Measurements from ENCODE around the gene TRAF3. TPM values are rescaled to one million over a fixed set of nuclear protein-coding genes. Genes with fewer than 3 reads are reported as not detected.

TRAF3 gene
- total RNA-seq, 1 donor from 2014 or later: 35.3 TPM

- TF ChIP-seq CTCF (IDR thresholded peaks at IDR 0.05; ENCODE audit: insufficient read depth, low read length, severe bottlenecking): no peak
- DNase-seq (ENCODE audit: low read depth) (no peak), FAIRE-seq (no peak)
- Histone ChIP-seq H3K36me3 (ENCODE audit: control insufficient read depth, insufficient read depth, low read length) (peaks cover 9% of the 10 kb centered on the region), H3K27me3 (ENCODE audit: control insufficient read depth, insufficient read depth, low read length) (no peaks in the 10 kb centered on the region), H3K4me3 (ENCODE audit: low read depth, low read length) (no peak overlapping the region)
Measured at GRCh38 chr14:102737402-102738372, 39.6 kb upstream of the TRAF3 start.

GRCh38 chr14:102738373-102739189, 38.7 kb upstream of the TRAF3 start:
- H3K4me3 ChIP-seq (ENCODE audit: low read depth, low read length): no peak overlapping the region
- DNase-seq (ENCODE audit: low read depth): no peak
- H3K27me3 ChIP-seq (ENCODE audit: control insufficient read depth, insufficient read depth, low read length): no peaks in the 10 kb centered on the region
- FAIRE-seq: peak; percentile 7
- H3K36me3 ChIP-seq (ENCODE audit: control insufficient read depth, insufficient read depth, low read length): peaks cover 9% of the 10 kb centered on the region
- TF ChIP-seq CTCF (IDR thresholded peaks at IDR 0.05; ENCODE audit: insufficient read depth, low read length, severe bottlenecking): no peak

- DNase-seq (ENCODE audit: low read depth): no peak
- no peaks in the 10 kb centered on the region for H3K27me3 ChIP-seq (ENCODE audit: control insufficient read depth, insufficient read depth, low read length)
- no peak for TF ChIP-seq CTCF (IDR thresholded peaks at IDR 0.05; ENCODE audit: insufficient read depth, low read length, severe bottlenecking)
- no peak overlapping the region for H3K4me3 ChIP-seq (ENCODE audit: low read depth, low read length)
- H3K36me3 ChIP-seq (ENCODE audit: control insufficient read depth, insufficient read depth, low read length): peaks cover 9% of the 10 kb centered on the region
- no peak for FAIRE-seq
Measured at GRCh38 chr14:102739190-102739469, 38.1 kb upstream of the TRAF3 start.

- DNase-seq (ENCODE audit: low read depth): no peak
- no peak overlapping the region for H3K4me3 ChIP-seq (ENCODE audit: low read depth, low read length)
- H3K27me3 ChIP-seq (ENCODE audit: control insufficient read depth, insufficient read depth, low read length): no peaks in the 10 kb centered on the region
- peaks cover 8% of the 10 kb centered on the region for H3K36me3 ChIP-seq (ENCODE audit: control insufficient read depth, insufficient read depth, low read length)
- no peak for TF ChIP-seq CTCF (IDR thresholded peaks at IDR 0.05; ENCODE audit: insufficient read depth, low read length, severe bottlenecking)
- FAIRE-seq: no peak
Measured at GRCh38 chr14:102746634-102747438, 30.4 kb upstream of the TRAF3 start.

- no peak for TF ChIP-seq CTCF (IDR thresholded peaks at IDR 0.05; ENCODE audit: insufficient read depth, low read length, severe bottlenecking)
- no peak for DNase-seq (ENCODE audit: low read depth)
- Histone ChIP-seq H3K36me3 (ENCODE audit: control insufficient read depth, insufficient read depth, low read length) (peaks cover 8% of the 10 kb centered on the region), H3K27me3 (ENCODE audit: control insufficient read depth, insufficient read depth, low read length) (no peaks in the 10 kb centered on the region), H3K4me3 (ENCODE audit: low read depth, low read length) (no peak overlapping the region)
- peak; percentile 7 for FAIRE-seq
Measured at GRCh38 chr14:102748806-102749205, 28.4 kb upstream of the TRAF3 start.
